ENCODE measurements around the gene OAS1. TPM values are rescaled to one million over a fixed set of nuclear protein-coding genes. Genes with fewer than 3 reads are reported as not detected.

Gene OAS1
- total and polyA plus RNA-seq, 2 of the 8 experiments (the other 6 are each of a cell fraction or from before 2014, with no cell fraction given): 0.23 TPM; not detected in 1

DNA sequence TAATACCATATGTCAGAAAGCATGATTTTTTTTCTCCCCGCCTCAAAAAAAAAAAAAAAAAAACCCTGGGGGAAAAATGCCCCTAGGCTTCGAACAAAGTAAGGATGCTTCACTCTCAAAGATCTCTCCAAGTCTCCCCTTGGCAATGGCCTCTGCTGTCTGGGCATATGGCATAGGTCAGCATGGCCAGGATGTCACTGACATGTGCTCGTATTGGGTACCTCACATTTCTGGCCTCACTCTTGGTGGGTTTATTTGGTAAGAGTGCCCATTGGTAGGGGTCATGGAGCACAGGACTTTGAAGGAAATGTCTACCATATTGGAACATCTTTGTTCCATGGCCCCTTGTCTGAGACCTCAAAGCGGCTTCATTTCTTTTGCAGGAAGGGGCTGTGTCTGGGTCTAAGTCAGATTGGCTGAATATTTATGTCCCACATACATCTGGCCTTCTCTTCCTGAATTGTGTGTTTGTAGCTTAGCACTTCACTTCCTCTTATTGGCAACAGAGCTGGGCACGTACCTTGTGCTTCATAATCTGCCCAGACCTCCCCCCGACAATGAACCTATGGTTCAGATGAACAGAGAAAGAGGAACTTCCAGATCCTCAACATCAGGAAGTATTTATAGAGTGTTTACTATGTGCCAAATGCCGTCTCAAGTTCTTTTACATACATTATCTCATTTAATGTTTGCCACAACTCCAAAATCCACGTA, 36.3 kb upstream of the OAS1 start (continued):
- no peak for TF ChIP-seq EZH2 (IDR thresholded peaks at IDR 0.05; ENCODE audit: low read depth, low read length, severe bottlenecking)
- TF ChIP-seq BCL11A (IDR thresholded peaks at IDR 0.05; ENCODE audit: low read depth in 2 of 2, low read length in 2 of 2): no peak
- TF ChIP-seq, protein P1, sequence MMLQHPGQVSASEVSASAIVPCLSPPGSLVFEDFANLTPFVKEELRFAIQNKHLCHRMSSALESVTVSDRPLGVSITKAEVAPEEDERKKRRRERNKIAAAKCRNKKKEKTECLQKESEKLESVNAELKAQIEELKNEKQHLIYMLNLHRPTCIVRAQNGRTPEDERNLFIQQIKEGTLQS (IDR thresholded peaks at IDR 0.05; ENCODE audit: insufficient read depth, low read depth, low read length): no peak
